K562 (cell line): ENCODE results near the gene LRRC4C. TPM values are rescaled to one million over a fixed set of nuclear protein-coding genes. Genes with fewer than 3 reads are reported as not detected.

ENCODE experiments used
- ATAC-seq: fragments of 200-7000 bp; cut with Tn5 transposase; 3 replicates; pipeline ENCODE4 v1.9.1; 2020; ENCODE audit warnings: moderate library complexity
- BruUV-seq: library from RNA; stranded (reverse); fragments of 400-500 nt; replicated peaks from 2 replicates; lab custom pipeline; 2021; lab: Mats Ljungman, UMichigan
- CTCF ChIA-PET: fragments of 300-600 bp; formaldehyde crosslinking; extraction: SDS; loops from one replicate; lab custom pipeline; 2021; ENCODE audit warnings: low intra/inter-chr PET ratio; lab: Yijun Ruan, JAX
- POLR2A ChIA-PET: fragments of 300-600, 350-650 bp; sonication (Branson Sonifier 250); formaldehyde crosslinking; extraction: SDS; loops from one replicate; lab custom pipeline; 2021; ENCODE audit warnings: antibody characterized with exemption, inconsistent platforms; lab: Yijun Ruan, JAX
- DNase-seq, 4 experiments: peaks; one replicate each; pipeline versions ENCODE4 v3.0.0 to v3.0.0-alpha.2; 2011 to 2018; ENCODE audit warnings: low spot score in 3 of 4, mixed read lengths in 3 of 4; ENCODE audit errors: extremely low read depth in 1 of 4
- FAIRE-seq: peaks from 2 replicates; lab custom pipeline; 2011; peaks lifted over from hg19 to GRCh38; lab: Jason Lieb, UNC
- H2AFZ ChIP-seq: 2 replicates; pipeline ENCODE4 v1.6.0; 2011; ENCODE audit warnings: low read depth, low read length, control low read depth, inconsistent platforms
- H3K27ac ChIP-seq: fragments of 200-600 bp; 3 replicates; pipeline ENCODE4 v1.8.0; 2011; ENCODE audit warnings: low read depth, mild to moderate bottlenecking, control low read depth, inconsistent platforms, low read length, moderate library complexity, mixed read lengths; ENCODE audit errors: extremely low read depth
- H3K27me3 ChIP-seq, 2 experiments: fragments of 300-600 bp in 1 of 2; 2 replicates in 1 of 2; 3 replicates in 1 of 2; pipeline versions ENCODE4 v1.6.0 to v1.8.0; 2011; ENCODE audit warnings: inconsistent platforms in 2 of 2, low read length in 2 of 2, mild to moderate bottlenecking in 1 of 2, mixed read lengths in 1 of 2, moderate library complexity in 1 of 2; ENCODE audit not compliant: control insufficient read depth in 2 of 2, insufficient read depth in 2 of 2
- H3K36me3 ChIP-seq: fragments of 300-600 bp; 3 replicates; pipeline ENCODE4 v1.8.0; 2011; ENCODE audit warnings: mild to moderate bottlenecking, low read length, inconsistent platforms; ENCODE audit not compliant: control insufficient read depth, insufficient read depth
- H3K4me1 ChIP-seq, 2 experiments: fragments of 200-600 bp in 1 of 2; replicated peaks in 1 of 2; 2 replicates in 1 of 2; 3 replicates in 1 of 2; pipeline versions ENCODE4 v1.5.1 to v1.8.0; 2011; ENCODE audit warnings: inconsistent platforms in 2 of 2, low read length in 2 of 2, mild to moderate bottlenecking in 1 of 2, mixed read lengths in 1 of 2, moderate library complexity in 1 of 2; ENCODE audit not compliant: control insufficient read depth in 2 of 2, insufficient read depth in 2 of 2
- H3K4me2 ChIP-seq: 2 replicates; pipeline ENCODE4 v1.6.1; 2011; ENCODE audit warnings: low read length, control low read depth, inconsistent platforms, mixed read lengths; ENCODE audit not compliant: insufficient read depth
- H3K4me3 ChIP-seq: fragments of 200-600 bp; sonication (generic), shearing (Covaris generic); 2 replicates; pipeline ENCODE4 v1.5.1; 2016; ENCODE audit warnings: control low read depth, inconsistent platforms
- H3K79me2 ChIP-seq: fragments of 200-600 bp; 3 replicates; pipeline ENCODE4 v1.8.0; 2011; ENCODE audit warnings: low read length, inconsistent platforms; ENCODE audit not compliant: control insufficient read depth, insufficient read depth
- H3K9ac ChIP-seq, 2 experiments: 2 replicates each; pipeline versions ENCODE4 v1.6.0 to v1.6.1; 2011; ENCODE audit warnings: low read depth in 2 of 2, low read length in 2 of 2, control low read depth in 1 of 2, inconsistent platforms in 1 of 2, mild to moderate bottlenecking in 1 of 2, mixed read lengths in 1 of 2; ENCODE audit not compliant: insufficient read depth in 1 of 2
- H3K9me1 ChIP-seq: one replicate; pipeline ENCODE4 v1.6.0; 2011; ENCODE audit warnings: inconsistent platforms, mild to moderate bottlenecking, low read length, moderate library complexity; ENCODE audit not compliant: control insufficient read depth, insufficient read depth
- H3K9me3 ChIP-seq: replicated peaks from 2 replicates; pipeline ENCODE4 v1.5.1; 2011; ENCODE audit warnings: low read depth, low read length, inconsistent platforms; ENCODE audit not compliant: control insufficient read depth, insufficient read depth
- H4K20me1 ChIP-seq: replicated peaks from 2 replicates; pipeline ENCODE4 v1.6.1; 2011; ENCODE audit warnings: low read length, inconsistent platforms, mixed read lengths; ENCODE audit not compliant: control insufficient read depth, insufficient read depth
- BMI1 ChIP-seq: fragments of 150-350 bp; IDR thresholded peaks from 2 replicates; pipeline ENCODE4 v1.6.1; 2014; ENCODE audit warnings: low read length
- MCM7 ChIP-seq, 2 experiments: fragments of 450-650 bp; IDR thresholded peaks; 2 replicates each; pipeline ENCODE4 v1.6.1; 2016 to 2018
- PRPF4 ChIP-seq: fragments of 200-400 bp; formaldehyde crosslinking; IDR thresholded peaks from one replicate; pipeline ENCODE4 v1.6.1; 2017; ENCODE audit warnings: low read length, low read depth, mild to moderate bottlenecking; ENCODE audit not compliant: insufficient read depth, poor library complexity, severe bottlenecking
- RHOXF2B ChIP-seq: fragments of 250-450 bp; sonication (Bioruptor Pico); conservative IDR thresholded peaks from 2 replicates; pipeline ENCODE4 v1.5.1; 2021
- ZNF324 ChIP-seq: fragments of 250-450 bp; sonication (Bioruptor Pico); IDR thresholded peaks from 2 replicates; pipeline ENCODE4 v1.4.0; 2020; ENCODE audit warnings: mild to moderate bottlenecking
- WGBS: fragments of 100-300 bp; shearing (Covaris generic); methylation state at CpG from one replicate; pipeline ENCODE4 v1.1.6; 2016; ENCODE audit warnings: low coverage, mixed read lengths; ENCODE audit not compliant: insufficient coverage; ENCODE audit errors: missing lambda C conversion rate; 5-methylcytosine and 5-hydroxymethylcytosine counted together
- in situ Hi-C: fragments of 300-500 bp; cut with MboI; formaldehyde crosslinking; loops from 4 replicates; pipeline ENCODE4 v1.15.0; 2018; ENCODE audit warnings: inconsistent platforms, mixed read lengths
- intact Hi-C: fragments of 100-400 bp; cut with micrococcal nuclease; formaldehyde crosslinking; loops from 2 replicates; pipeline ENCODE4 v1.14.2; 2022
- polyA plus RNA-seq, 8 experiments: library from polyadenylated mRNA; depleted of rRNA in 4 of 8; stranded (reverse) in 5 of 8; unstranded in 3 of 8; fragments of >200 nt; fragmentation: Nextera tagmentation in 2 of 8; fragmentation: Illumina TruSeq in 1 of 8; extraction: Ambion mirVana in 2 of 8; extraction: Trizol in 1 of 8; gene quantifications; 2 replicates each; pipeline versions ENCODE4 v1.2.1 to v1.2.3, GENCODE V29; 2011 to 2014; ENCODE audit warnings: inconsistent platforms in 1 of 8, missing spikeins in 1 of 8
- total RNA-seq, 7 experiments: library from RNA; depleted of rRNA in 6 of 7; stranded (reverse); fragments of >200 nt in 6 of 7; fragmentation: Illumina TruSeq in 2 of 7; extraction: Trizol in 2 of 7; gene quantifications; 2 replicates each; pipeline versions ENCODE4 v1.2.1 to v1.2.3, GENCODE V29; 2011 to 2021; ENCODE audit warnings: low replicate concordance in 1 of 7
- TF ChIP-seq, protein P1 (sequence below): sonication (generic); formaldehyde crosslinking; IDR thresholded peaks from 2 replicates; pipeline ENCODE4 v1.8.0; 2023; ENCODE audit warnings: mild to moderate bottlenecking, missing genetic modification reagents
- TF ChIP-seq, protein P2 (sequence below): fragments of 450-650 bp; IDR thresholded peaks from one replicate; pipeline ENCODE4 v1.6.1; 2018; ENCODE audit warnings: mild to moderate bottlenecking, moderate library complexity; ENCODE audit not compliant: partially characterized antibody

Gene LRRC4C
- total and polyA plus RNA-seq, 9 of the 15 experiments (the other 6 are each of a cell fraction or from before 2014, with no cell fraction given): not detected

DNA sequence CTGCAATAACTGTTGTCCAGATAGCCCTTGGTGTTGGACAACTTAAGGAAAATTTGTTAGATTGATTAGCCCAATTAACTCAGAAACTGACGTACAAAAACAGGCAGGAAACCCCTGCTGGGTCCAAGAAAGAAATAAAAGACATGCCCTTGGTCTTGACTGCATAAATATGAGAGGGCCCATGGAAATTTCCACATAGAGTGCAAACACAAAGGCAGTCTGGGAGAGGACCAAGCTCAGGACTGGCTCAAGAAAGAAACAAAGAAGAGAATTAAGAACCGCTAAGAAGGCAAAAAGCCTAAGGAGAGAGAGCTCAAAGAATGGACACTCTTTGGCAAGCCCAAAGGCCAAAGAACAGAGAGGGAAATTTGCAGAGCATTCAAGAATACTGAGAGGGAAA is 1243.9 kb downstream of the LRRC4C start:
- no peak for TF ChIP-seq MCM7 (IDR thresholded peaks at IDR 0.05)
- TF ChIP-seq PRPF4: no peak
- TF ChIP-seq, protein P1, sequence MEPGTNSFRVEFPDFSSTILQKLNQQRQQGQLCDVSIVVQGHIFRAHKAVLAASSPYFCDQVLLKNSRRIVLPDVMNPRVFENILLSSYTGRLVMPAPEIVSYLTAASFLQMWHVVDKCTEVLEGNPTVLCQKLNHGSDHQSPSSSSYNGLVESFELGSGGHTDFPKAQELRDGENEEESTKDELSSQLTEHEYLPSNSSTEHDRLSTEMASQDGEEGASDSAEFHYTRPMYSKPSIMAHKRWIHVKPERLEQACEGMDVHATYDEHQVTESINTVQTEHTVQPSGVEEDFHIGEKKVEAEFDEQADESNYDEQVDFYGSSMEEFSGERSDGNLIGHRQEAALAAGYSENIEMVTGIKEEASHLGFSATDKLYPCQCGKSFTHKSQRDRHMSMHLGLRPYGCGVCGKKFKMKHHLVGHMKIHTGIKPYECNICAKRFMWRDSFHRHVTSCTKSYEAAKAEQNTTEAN (CRISPR knock-in tag): no peak
- TF ChIP-seq RHOXF2B: no peak
- TF ChIP-seq ZNF324 (CRISPR knock-in tag): no peak
- Histone ChIP-seq H3K9me1 (no peaks in the 10 kb centered on the region), H4K20me1 (no peaks in the 10 kb centered on the region), H3K27ac (no peak overlapping the region), H3K4me2 (no peak overlapping the region), H3K79me2 (no peaks in the 10 kb centered on the region), H3K4me1 (no peaks in the 10 kb centered on the region), H3K36me3 (no peaks in the 10 kb centered on the region), H3K9me3 (no peaks in the 10 kb centered on the region), H2AFZ (no peak overlapping the region), H3K27me3 (no peaks in the 10 kb centered on the region), H3K9ac (no peak overlapping the region), H3K4me3 (no peak overlapping the region)
- 0% methylated on average over 2 of the region's 2 CpGs for WGBS
- DNase-seq (no peak), ATAC-seq (no peak), FAIRE-seq (no peak)
- POLR2A ChIA-PET: no interaction called here
- in situ Hi-C loops: no loop called here
- CTCF ChIA-PET: no interaction called here
- BruUV-seq: no TSS peak
- intact Hi-C loops: no loop called here

DNA sequence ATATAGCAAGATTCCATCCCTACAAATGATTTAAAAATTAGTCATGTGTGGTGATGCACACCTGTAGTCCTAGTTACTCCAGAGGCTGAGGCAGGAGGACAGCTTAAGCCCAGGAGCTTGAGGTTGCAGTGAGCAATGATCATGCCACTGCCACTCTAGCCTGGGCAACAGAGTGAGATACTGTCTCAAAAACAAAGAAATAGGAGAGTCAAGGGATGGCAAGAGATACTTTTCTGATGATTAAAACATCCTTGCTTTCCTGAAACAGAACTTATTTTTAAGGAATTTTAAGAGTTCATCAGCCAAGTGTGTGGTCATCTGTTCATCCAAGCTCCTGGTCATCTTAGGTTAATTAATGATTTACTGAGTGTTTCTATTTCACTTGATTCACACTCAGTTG is 1252.0 kb downstream of the LRRC4C start:
- Histone ChIP-seq H3K4me3 (no peak overlapping the region), H2AFZ (no peak overlapping the region), H3K79me2 (no peaks in the 10 kb centered on the region), H3K27ac (no peak overlapping the region), H3K36me3 (no peaks in the 10 kb centered on the region), H4K20me1 (no peaks in the 10 kb centered on the region), H3K4me2 (no peak overlapping the region), H3K9me3 (no peaks in the 10 kb centered on the region), H3K9ac (no peak overlapping the region), H3K4me1 (no peaks in the 10 kb centered on the region), H3K27me3 (no peaks in the 10 kb centered on the region), H3K9me1 (no peaks in the 10 kb centered on the region)
- intact Hi-C loops: no loop called here
- DNase-seq (no peak), FAIRE-seq (no peak), ATAC-seq (no peak)
- in situ Hi-C loops: no loop called here
- ChIA-PET POLR2A (no interaction called here), CTCF (no interaction called here)
- BruUV-seq: no TSS peak
- TF ChIP-seq, protein P2, sequence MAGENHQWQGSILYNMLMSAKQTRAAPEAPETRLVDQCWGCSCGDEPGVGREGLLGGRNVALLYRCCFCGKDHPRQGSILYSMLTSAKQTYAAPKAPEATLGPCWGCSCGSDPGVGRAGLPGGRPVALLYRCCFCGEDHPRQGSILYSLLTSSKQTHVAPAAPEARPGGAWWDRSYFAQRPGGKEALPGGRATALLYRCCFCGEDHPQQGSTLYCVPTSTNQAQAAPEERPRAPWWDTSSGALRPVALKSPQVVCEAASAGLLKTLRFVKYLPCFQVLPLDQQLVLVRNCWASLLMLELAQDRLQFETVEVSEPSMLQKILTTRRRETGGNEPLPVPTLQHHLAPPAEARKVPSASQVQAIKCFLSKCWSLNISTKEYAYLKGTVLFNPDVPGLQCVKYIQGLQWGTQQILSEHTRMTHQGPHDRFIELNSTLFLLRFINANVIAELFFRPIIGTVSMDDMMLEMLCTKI: no peak
- no peak for TF ChIP-seq BMI1
